Prostate gland (tissue), 2 donors: ENCODE measurements around the gene PRKCD. TPM values are rescaled to one million over a fixed set of nuclear protein-coding genes. Genes with fewer than 3 reads are reported as not detected.

ENCODE experiments used
- DNase-seq: peaks from one replicate; pipeline ENCODE4 v3.0.0-alpha.2; 2019; ENCODE audit warnings: low spot score
- H3K27ac ChIP-seq, 2 donors: fragments of 200-600 bp; sonication (generic); 2 replicates each; pipeline ENCODE4 v1.5.1; 2017 to 2019
- H3K27me3 ChIP-seq: fragments of 200-600 bp; sonication (generic); replicated peaks from 2 replicates; pipeline ENCODE4 v1.5.1; 2019; ENCODE audit not compliant: insufficient read depth
- H3K36me3 ChIP-seq, 2 donors: fragments of 200-600 bp; sonication (generic); 1 replicate in 1 of 2; 2 replicates in 1 of 2; pipeline versions ENCODE4 v1.5.1 to v1.8.1; 2017 to 2019
- H3K4me1 ChIP-seq: fragments of 200-600 bp; sonication (generic); replicated peaks from 2 replicates; pipeline ENCODE4 v1.5.1; 2019
- H3K4me3 ChIP-seq, 2 donors: fragments of 200-600 bp; sonication (generic); 2 replicates each; pipeline ENCODE4 v1.5.1; 2017 to 2019
- H3K9me3 ChIP-seq: fragments of 200-600 bp; sonication (generic); 2 replicates; pipeline ENCODE4 v1.5.1; 2017
- POLR2A ChIP-seq: fragments of 450-650 bp; IDR thresholded peaks from one replicate; pipeline ENCODE4 v1.6.1; 2016; ENCODE audit warnings: antibody characterized with exemption, mild to moderate bottlenecking
- POLR2AphosphoS5 ChIP-seq: sonication (generic); formaldehyde crosslinking; IDR thresholded peaks from one replicate; pipeline ENCODE4 v1.6.1; 2017; ENCODE audit warnings: antibody characterized with exemption
- WGBS: methylation state at CpG from one replicate; pipeline ENCODE4 v1.1.5; 2018; 5-methylcytosine and 5-hydroxymethylcytosine counted together
- intact Hi-C: fragments of 100-400 bp; cut with DNase I; formaldehyde crosslinking; loops from one replicate; pipeline ENCODE4 v1.14.2; 2022
- total RNA-seq, 2 donors: library from RNA; depleted of rRNA; stranded (reverse); fragments of >200 nt; gene quantifications; one replicate each; pipeline ENCODE4 v1.1.0, GENCODE V29; 2016
- TF ChIP-seq, protein P1 (sequence below), 4 experiments: fragments of 200-600 bp in 2 of 4; fragments of 450-650 bp in 2 of 4; sonication (generic) in 2 of 4; IDR thresholded peaks; 1 replicate in 3 of 4; 2 replicates in 1 of 4; pipeline ENCODE4 v1.5.1; 2016 to 2019; ENCODE audit warnings: antibody characterized with exemption in 4 of 4, mild to moderate bottlenecking in 2 of 4, moderate library complexity in 2 of 4

The PRKCD gene
- total RNA-seq, 2 donors from 2014 or later: 33.4 to 57.9 TPM

DNA sequence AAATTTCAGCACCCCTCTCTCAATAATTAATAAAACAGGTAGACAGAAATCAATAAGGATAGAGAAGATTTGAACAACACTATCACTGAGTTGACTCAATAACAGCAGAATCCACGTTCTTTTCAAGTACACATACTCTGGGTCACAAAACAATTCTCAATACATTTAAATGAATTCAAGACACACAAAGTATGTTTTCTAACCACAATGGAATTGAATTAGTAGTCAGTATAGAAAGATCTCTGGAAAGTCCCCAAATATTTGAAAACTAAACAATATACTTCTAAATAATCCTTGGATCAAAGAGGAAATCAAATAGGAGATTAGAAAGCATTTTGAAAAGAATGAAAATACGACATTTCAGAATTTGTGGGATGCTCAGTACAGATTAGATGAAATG, 54.8 kb downstream of the PRKCD start:
- Histone ChIP-seq H3K4me3 (no peak overlapping the region), H3K27me3 (no peaks in the 10 kb centered on the region), H3K9me3 (no peaks in the 10 kb centered on the region), H3K4me1 (no peaks in the 10 kb centered on the region), H3K27ac (no peak overlapping the region), H3K36me3 (no peaks in the 10 kb centered on the region)
- TF ChIP-seq POLR2AphosphoS5 (no peak), POLR2A (no peak)
- TF ChIP-seq, protein P1, sequence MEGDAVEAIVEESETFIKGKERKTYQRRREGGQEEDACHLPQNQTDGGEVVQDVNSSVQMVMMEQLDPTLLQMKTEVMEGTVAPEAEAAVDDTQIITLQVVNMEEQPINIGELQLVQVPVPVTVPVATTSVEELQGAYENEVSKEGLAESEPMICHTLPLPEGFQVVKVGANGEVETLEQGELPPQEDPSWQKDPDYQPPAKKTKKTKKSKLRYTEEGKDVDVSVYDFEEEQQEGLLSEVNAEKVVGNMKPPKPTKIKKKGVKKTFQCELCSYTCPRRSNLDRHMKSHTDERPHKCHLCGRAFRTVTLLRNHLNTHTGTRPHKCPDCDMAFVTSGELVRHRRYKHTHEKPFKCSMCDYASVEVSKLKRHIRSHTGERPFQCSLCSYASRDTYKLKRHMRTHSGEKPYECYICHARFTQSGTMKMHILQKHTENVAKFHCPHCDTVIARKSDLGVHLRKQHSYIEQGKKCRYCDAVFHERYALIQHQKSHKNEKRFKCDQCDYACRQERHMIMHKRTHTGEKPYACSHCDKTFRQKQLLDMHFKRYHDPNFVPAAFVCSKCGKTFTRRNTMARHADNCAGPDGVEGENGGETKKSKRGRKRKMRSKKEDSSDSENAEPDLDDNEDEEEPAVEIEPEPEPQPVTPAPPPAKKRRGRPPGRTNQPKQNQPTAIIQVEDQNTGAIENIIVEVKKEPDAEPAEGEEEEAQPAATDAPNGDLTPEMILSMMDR (IDR thresholded peaks at IDR 0.05): no peak
- intact Hi-C loops: loop anchor here (5.0 kb wide), 1 partner anchor 496 kb away; no protein-coding TSS in a partner anchor
- no peak for DNase-seq
- WGBS: 63% methylated on average over 2 of the region's 2 CpGs

DNA sequence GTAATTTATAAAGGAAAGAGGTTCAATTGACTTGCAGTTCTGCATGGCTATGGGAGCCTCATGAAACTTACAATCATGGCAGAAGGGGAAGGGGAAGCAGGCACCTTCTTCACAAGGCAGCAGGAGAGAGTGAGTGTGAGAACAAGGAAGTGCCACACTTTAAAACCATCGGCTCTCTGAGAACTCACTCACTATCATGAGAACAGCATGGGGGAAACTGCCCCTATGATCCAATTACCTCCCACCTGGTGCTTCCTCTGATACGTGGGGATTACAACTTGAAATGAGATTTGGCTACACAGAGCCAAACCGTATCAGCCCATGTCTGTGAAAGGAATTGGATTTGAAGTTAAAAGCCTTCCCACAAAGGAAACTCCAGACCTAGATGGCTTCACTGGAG, 55.7 kb downstream of the PRKCD start:
- Histone ChIP-seq H3K27ac (no peak overlapping the region), H3K4me1 (no peaks in the 10 kb centered on the region), H3K27me3 (no peaks in the 10 kb centered on the region), H3K4me3 (no peak overlapping the region), H3K9me3 (no peaks in the 10 kb centered on the region), H3K36me3 (no peaks in the 10 kb centered on the region)
- TF ChIP-seq POLR2AphosphoS5 (no peak), POLR2A (no peak)
- TF ChIP-seq, protein P1 (IDR thresholded peaks at IDR 0.05): no peak
- no peak for DNase-seq
- 29% methylated on average over 3 of the region's 3 CpGs for WGBS
- intact Hi-C loops: loop anchor here (5.0 kb wide), 1 partner anchor 496 kb away; no protein-coding TSS in a partner anchor

DNA sequence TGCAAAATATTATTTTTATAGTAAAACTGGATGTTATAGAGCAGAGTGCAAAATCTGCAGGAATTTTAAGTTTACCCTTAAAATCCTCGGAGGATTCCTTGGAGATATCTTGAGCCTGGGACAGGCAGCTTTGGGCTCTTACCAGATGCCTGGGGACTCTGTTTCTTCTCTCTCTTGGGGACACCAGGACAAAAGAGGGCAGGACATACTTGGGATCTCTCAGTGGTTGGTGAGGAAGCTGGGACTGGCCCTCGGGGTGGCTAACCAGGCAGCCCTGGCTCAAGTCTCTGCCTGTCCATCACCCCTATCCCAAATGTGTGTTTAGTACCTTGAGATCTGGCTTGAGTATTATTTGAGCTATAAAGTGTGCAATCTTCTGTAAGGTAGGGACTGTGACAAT, 56.2 kb downstream of the PRKCD start:
- 85% methylated on average over 2 of the region's 2 CpGs for WGBS
- no peak overlapping the region for H3K4me3 ChIP-seq
- intact Hi-C loops: loop anchor here (5.0 kb wide), 1 partner anchor 495 kb away; no protein-coding TSS in a partner anchor
- no peaks in the 10 kb centered on the region for H3K36me3 ChIP-seq
- H3K4me1 ChIP-seq: no peaks in the 10 kb centered on the region
- no peak overlapping the region for H3K27ac ChIP-seq
- no peaks in the 10 kb centered on the region for H3K27me3 ChIP-seq
- H3K9me3 ChIP-seq: no peaks in the 10 kb centered on the region
- no peak for DNase-seq
- TF ChIP-seq, protein P1 (IDR thresholded peaks at IDR 0.05): no peak
- TF ChIP-seq POLR2A (no peak), POLR2AphosphoS5 (no peak)

DNA sequence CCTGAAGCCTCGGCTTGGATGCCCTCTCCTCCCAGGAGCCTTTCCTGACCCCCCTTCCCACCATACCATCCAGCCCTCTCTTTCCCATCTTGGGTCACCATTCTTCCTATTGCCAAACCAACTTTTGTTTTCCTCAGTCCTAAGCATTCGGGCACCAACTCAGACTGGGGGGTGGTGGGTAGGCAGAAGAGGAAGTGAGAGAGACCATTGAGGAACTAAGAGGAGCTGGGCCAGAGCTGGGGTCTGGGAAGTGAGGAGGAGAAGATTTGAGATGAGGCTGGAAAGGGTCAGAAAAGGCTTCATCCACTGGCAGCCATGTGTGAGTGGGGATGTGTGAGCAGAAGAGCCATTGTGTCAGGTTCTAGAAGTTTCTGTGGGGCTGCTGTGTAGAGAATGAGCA, 57.1 kb downstream of the PRKCD start:
- no peaks in the 10 kb centered on the region for H3K36me3 ChIP-seq
- H3K4me3 ChIP-seq: no peak overlapping the region
- H3K4me1 ChIP-seq: no peaks in the 10 kb centered on the region
- no peak overlapping the region for H3K27ac ChIP-seq
- intact Hi-C loops: loop anchor here (5.0 kb wide), 1 partner anchor 494 kb away; no protein-coding TSS in a partner anchor
- H3K9me3 ChIP-seq: no peaks in the 10 kb centered on the region
- DNase-seq: no peak
- 84% methylated on average over 2 of the region's 2 CpGs for WGBS
- TF ChIP-seq POLR2A (no peak), POLR2AphosphoS5 (no peak)
- TF ChIP-seq, protein P1 (IDR thresholded peaks at IDR 0.05): no peak
- H3K27me3 ChIP-seq: no peaks in the 10 kb centered on the region

DNA sequence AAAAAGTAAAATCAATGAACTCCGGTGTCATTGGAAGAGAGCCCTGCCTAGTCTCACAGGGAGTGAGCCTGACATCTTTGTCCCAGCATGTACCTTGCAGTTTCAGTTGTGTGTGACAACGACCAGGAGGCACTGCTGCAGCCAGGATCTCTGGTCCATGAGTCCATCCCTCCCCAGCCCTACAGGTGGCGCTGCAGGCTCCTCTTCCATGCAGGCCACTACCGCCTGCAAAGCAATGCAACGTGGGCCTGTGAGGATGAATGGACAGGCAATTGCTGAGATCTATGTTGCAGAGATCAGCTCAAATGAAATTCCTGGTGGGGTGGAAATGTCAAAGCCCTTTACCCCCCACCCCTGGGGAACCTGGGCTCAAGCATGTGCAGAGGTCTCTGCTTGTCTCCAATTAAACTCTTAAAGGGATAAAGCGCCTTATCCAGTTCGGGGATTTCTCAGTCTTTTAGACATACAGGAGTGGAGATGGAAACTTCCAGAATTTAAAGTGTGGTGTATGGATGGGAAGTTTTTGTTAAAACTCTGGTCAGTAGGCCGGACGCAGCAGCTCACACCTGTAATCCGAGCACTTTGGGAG, 59.0 kb downstream of the PRKCD start:
- no peaks in the 10 kb centered on the region for H3K4me1 ChIP-seq
- no peak overlapping the region for H3K27ac ChIP-seq
- intact Hi-C loops: loop anchor here (5.0 to 10.0 kb wide), 2 partner anchors 125 to 492 kb away; partner anchors contain the start of gene DCP1A
- peak; percentile 41 for TF ChIP-seq POLR2AphosphoS5
- TF ChIP-seq POLR2A: no peak
- TF ChIP-seq, protein P1 (IDR thresholded peaks at IDR 0.05): peak; percentile 42 to 88 (median 75)
- no peaks in the 10 kb centered on the region for H3K9me3 ChIP-seq
- H3K4me3 ChIP-seq: no peak overlapping the region
- H3K27me3 ChIP-seq: no peaks in the 10 kb centered on the region
- 46% methylated on average over 10 of the region's 10 CpGs for WGBS
- DNase-seq: peak; percentile 72
- H3K36me3 ChIP-seq: peaks cover 0 to 3% of the 10 kb centered on the region in 2 donors
